Kidney (tissue), 22 donors: Measurements from ENCODE around the gene KRT10. TPM values are rescaled to one million over a fixed set of nuclear protein-coding genes. Genes with fewer than 3 reads are reported as not detected.
A peak's percentile ranks its signal among the peaks of the same experiment; 100 is the strongest.

Source experiments
- DNase-seq, 5 donors: peaks; one replicate each; pipeline ENCODE4 v3.0.0-alpha.2; 2013 to 2020
- FAIRE-seq: peaks from 2 replicates; lab custom pipeline; 2012; peaks lifted over from hg19 to GRCh38; lab: Jason Lieb, UNC
- H3K27ac ChIP-seq, 2 donors: one replicate each; pipeline ENCODE4 v1.7.0; 2013; ENCODE audit warnings: low read depth in 2 of 2, low read length in 2 of 2, inconsistent platforms in 1 of 2
- H3K27me3 ChIP-seq: one replicate; pipeline ENCODE4 v1.7.1; 2013; ENCODE audit warnings: low read length, inconsistent platforms; ENCODE audit not compliant: control insufficient read depth, insufficient read depth
- H3K36me3 ChIP-seq, 3 donors: one replicate each; pipeline versions ENCODE4 v1.7.0 to v1.7.1; 2013; ENCODE audit warnings: low read length in 3 of 3, control low read depth in 1 of 3, inconsistent platforms in 1 of 3; ENCODE audit not compliant: insufficient read depth in 3 of 3, control insufficient read depth in 2 of 3
- H3K4me1 ChIP-seq, 3 donors: one replicate each; pipeline versions ENCODE4 v1.7.0 to v1.7.1; 2013; ENCODE audit warnings: low read length in 3 of 3, inconsistent platforms in 1 of 3, low read depth in 1 of 3; ENCODE audit not compliant: control insufficient read depth in 2 of 3, insufficient read depth in 2 of 3
- H3K4me3 ChIP-seq, 3 donors: one replicate each; pipeline versions ENCODE4 v1.7.0 to v1.8.1; 2013; ENCODE audit warnings: low read length in 3 of 3, control low read depth in 1 of 3, inconsistent platforms in 1 of 3
- H3K9ac ChIP-seq, 3 donors: one replicate each; pipeline versions ENCODE4 v1.7.0 to v1.7.1; 2013; ENCODE audit warnings: low read length in 3 of 3, control low read depth in 1 of 3, inconsistent platforms in 1 of 3
- H3K9me3 ChIP-seq, 3 donors: one replicate each; pipeline versions ENCODE4 v1.7.0 to v1.7.1; 2013; ENCODE audit warnings: low read length in 3 of 3, control low read depth in 1 of 3, inconsistent platforms in 1 of 3; ENCODE audit not compliant: control insufficient read depth in 2 of 3, insufficient read depth in 1 of 3
- intact Hi-C: fragments of 100-400 bp; cut with DNase I; formaldehyde crosslinking; loops from one replicate; pipeline ENCODE4 v1.11.1; 2022
- long read RNA-seq, 10 donors: library from polyadenylated mRNA in 1 of 10; unstranded in 1 of 10; transcript quantifications; one replicate each; pipeline ENCODE4 v2.0.0 and lab custom pipeline, GENCODE V29; 2021 to 2026
- polyA plus RNA-seq: library from polyadenylated mRNA; stranded (reverse); fragments of 350-450 nt; fragmentation: Illumina TruSeq; extraction: RNeasy Lipid Tissue Mini Kit (QIAGEN cat#74804); gene quantifications from one replicate; pipeline ENCODE4 v1.2.3, GENCODE V29; 2014; ENCODE audit warnings: low read depth, low replicate concordance; ENCODE audit not compliant: insufficient read depth
- total RNA-seq: library from RNA; stranded (reverse); fragmentation: NEBNext Ultra II Directional; extraction: Animal tissue kit (Norgen Biotek cat#: 25700); gene quantifications from one replicate; pipeline ENCODE4 v1.2.1, GENCODE V29; 2021
- TF ChIP-seq, protein P1 (sequence below): IDR thresholded peaks from 3 replicates; pipeline ENCODE4 v1.5.1; 2012; ENCODE audit warnings: mild to moderate bottlenecking, moderate library complexity, borderline replicate concordance; ENCODE audit not compliant: insufficient read depth; ENCODE audit errors: extremely low read depth
- donor health status: control.
- donor health status: control.
- donor health status: control.
- donor health status: control.
- donor health status: control.
- donor health status: DM: yes; HTN: yes; CAD: no.
- donor health status: Normal renal cell carcinoma (clear cell type).

KRT10 gene
- total RNA-seq (47.9 TPM), polyA plus RNA-seq (50.9 TPM)
- long read RNA-seq, donor 1, partial matches to known transcripts: 55 of 59 reads
- long read RNA-seq, donor 1, other reads (novel, unspliced or antisense): 0 of 59 reads
- long read RNA-seq, donor 2, transcript KRT10-202 (2 exons, 583 nt): major isoform, 5 of 85 reads
- long read RNA-seq, donor 2, partial matches to known transcripts: 80 of 85 reads
- long read RNA-seq, donor 2, other reads (novel, unspliced or antisense): 0 of 85 reads
- long read RNA-seq, donor 3, partial matches to known transcripts: 72 of 75 reads
- long read RNA-seq, donor 3, other reads (novel, unspliced or antisense): 0 of 75 reads
- long read RNA-seq, donor 4, transcript KRT10-202 (2 exons, 583 nt): major isoform, 6 of 54 reads
- long read RNA-seq, donor 4, partial matches to known transcripts: 48 of 54 reads
- long read RNA-seq, donor 4, other reads (novel, unspliced or antisense): 0 of 54 reads
- long read RNA-seq, donor 5, partial matches to known transcripts: 5 of 5 reads
- long read RNA-seq, donor 5, other reads (novel, unspliced or antisense): 0 of 5 reads
- long read RNA-seq, donor 6, partial matches to known transcripts: 54 of 58 reads
- long read RNA-seq, donor 6, other reads (novel, unspliced or antisense): 0 of 58 reads
- long read RNA-seq, donor 7, transcript KRT10-202 (2 exons, 583 nt): major isoform, 5 of 70 reads
- long read RNA-seq, donor 7, partial matches to known transcripts: 60 of 70 reads
- long read RNA-seq, donor 7, other reads (novel, unspliced or antisense): 5 of 70 reads
- long read RNA-seq, donor 8, transcript KRT10-202 (2 exons, 583 nt): major isoform, 10 of 97 reads
- long read RNA-seq, donor 8, partial matches to known transcripts: 87 of 97 reads
- long read RNA-seq, donor 8, other reads (novel, unspliced or antisense): 0 of 97 reads
- long read RNA-seq, donor 9, partial matches to known transcripts: 31 of 35 reads
- long read RNA-seq, donor 9, other reads (novel, unspliced or antisense): 0 of 35 reads
- long read RNA-seq, donor 10, transcript KRT10-202 (2 exons, 583 nt): major isoform, 8 of 79 reads
- long read RNA-seq, donor 10, partial matches to known transcripts: 71 of 79 reads
- long read RNA-seq, donor 10, other reads (novel, unspliced or antisense): 0 of 79 reads

DNA sequence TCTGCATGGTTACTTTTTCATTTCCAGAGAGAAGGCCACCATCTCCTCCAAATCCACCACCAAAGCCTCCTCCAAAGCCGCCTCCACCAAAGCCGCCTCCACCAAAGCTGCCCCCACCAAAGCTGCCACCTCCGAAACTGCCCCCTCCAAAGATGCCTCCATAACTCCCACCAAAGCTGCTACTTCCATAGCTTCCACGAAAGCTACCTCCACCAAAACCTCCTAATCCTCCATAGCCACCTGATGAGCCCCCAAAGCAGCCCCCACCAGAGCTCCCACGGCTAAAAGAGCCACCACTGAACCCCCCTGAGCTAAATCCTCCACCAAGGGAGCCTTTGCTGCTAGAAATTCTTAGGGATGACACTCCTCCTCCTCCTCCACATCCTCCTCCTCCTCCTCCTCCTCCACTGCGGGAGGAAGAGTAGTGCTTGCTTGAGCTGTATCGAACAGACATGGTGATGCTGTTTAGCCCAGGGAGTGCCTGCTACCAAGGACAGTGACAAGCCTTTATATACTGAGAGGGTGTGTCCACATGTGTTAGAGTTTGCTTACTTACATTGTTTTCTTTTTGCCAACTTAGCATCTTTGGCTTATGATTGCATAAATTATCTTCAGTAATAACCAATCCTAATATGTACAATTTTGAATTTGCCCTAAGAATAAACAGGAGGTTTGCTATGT, at the start of gene KRT10:
TSS of gene KRT10 (minus strand) at position 483 of the 681 bp plus-strand sequence. CDS start at position 454, 29 bp downstream.
- DNase-seq (no peak), FAIRE-seq (no peak)
- TF ChIP-seq, protein P1, sequence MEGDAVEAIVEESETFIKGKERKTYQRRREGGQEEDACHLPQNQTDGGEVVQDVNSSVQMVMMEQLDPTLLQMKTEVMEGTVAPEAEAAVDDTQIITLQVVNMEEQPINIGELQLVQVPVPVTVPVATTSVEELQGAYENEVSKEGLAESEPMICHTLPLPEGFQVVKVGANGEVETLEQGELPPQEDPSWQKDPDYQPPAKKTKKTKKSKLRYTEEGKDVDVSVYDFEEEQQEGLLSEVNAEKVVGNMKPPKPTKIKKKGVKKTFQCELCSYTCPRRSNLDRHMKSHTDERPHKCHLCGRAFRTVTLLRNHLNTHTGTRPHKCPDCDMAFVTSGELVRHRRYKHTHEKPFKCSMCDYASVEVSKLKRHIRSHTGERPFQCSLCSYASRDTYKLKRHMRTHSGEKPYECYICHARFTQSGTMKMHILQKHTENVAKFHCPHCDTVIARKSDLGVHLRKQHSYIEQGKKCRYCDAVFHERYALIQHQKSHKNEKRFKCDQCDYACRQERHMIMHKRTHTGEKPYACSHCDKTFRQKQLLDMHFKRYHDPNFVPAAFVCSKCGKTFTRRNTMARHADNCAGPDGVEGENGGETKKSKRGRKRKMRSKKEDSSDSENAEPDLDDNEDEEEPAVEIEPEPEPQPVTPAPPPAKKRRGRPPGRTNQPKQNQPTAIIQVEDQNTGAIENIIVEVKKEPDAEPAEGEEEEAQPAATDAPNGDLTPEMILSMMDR: no peak
- Histone ChIP-seq H3K9me3 (no peaks in the 10 kb centered on the region), H3K4me3 (no peak within 1 kb of the TSS), H3K27ac (no peak within 1 kb of the TSS), H3K36me3 (no peaks in the 10 kb centered on the region), H3K4me1 (peaks cover 0 to 4% (median 0%) of the 10 kb centered on the region in 3 donors), H3K9ac (no peak within 1 kb of the TSS), H3K27me3 (no peaks in the 10 kb centered on the region)
- intact Hi-C loops: no loop called here

DNA sequence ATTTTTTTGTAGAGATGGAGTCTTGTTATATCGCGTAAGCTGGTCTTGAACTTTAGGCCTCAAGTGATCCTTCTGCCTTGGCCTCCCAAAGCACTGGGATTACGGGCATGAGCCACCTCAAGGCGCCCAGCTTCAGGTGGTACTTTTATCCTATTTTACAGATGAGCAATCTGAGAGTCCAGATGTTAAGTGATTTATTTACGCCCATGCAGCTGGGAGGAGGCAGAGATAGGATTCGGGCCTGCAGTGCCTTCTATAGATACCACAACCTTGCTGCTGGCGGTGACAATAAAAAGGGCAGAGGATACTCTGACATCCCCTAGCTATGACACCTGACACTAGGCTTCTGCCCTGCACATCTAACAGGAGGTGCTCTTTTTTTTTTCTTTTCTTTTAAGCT, 48.9 kb upstream of the KRT10 start:
- no peak overlapping the region for H3K27ac ChIP-seq
- intact Hi-C loops: no loop called here
- no peak overlapping the region for H3K9ac ChIP-seq
- H3K4me3 ChIP-seq: no peak overlapping the region
- no peak for FAIRE-seq
- H3K36me3 ChIP-seq: no peaks in the 10 kb centered on the region
- TF ChIP-seq, protein P1: no peak
- H3K4me1 ChIP-seq: no peaks in the 10 kb centered on the region
- H3K9me3 ChIP-seq: no peaks in the 10 kb centered on the region
- no peaks in the 10 kb centered on the region for H3K27me3 ChIP-seq
- DNase-seq: peak in 2 of 5 donors; percentile 9 to 23

DNA sequence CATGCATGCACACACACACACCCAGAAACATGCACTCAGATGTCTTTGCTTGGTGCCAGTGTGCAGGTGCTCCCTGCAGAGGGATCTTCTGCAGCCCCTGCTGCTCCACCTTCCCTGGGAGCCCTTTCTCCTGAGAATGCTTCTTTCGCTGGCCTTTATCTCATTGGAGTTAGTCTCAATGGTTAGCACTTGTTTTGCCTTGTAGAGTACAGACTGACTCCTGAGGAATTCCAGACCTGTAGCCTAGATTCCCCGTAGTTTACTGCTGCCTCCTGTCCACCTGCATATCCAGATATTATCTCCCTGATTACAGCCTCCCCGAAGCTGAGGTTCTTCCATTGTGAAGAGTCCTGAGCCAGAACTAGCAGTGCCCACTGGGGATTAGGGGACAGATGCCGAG, 47.7 kb upstream of the KRT10 start:
- TF ChIP-seq, protein P1: no peak
- Histone ChIP-seq H3K9me3 (no peaks in the 10 kb centered on the region), H3K27ac (no peak overlapping the region), H3K4me1 (no peaks in the 10 kb centered on the region), H3K27me3 (no peaks in the 10 kb centered on the region), H3K4me3 (no peak overlapping the region), H3K9ac (no peak overlapping the region), H3K36me3 (no peaks in the 10 kb centered on the region)
- intact Hi-C loops: no loop called here
- no peak for DNase-seq
- FAIRE-seq: no peak
